ENCODE results near the gene CCL18.
"Not testable (repeated sequence)": the region's sequence is repeated elsewhere in the genome, so short reads cannot be mapped to it uniquely, and the experiment has no call there.

DNA sequence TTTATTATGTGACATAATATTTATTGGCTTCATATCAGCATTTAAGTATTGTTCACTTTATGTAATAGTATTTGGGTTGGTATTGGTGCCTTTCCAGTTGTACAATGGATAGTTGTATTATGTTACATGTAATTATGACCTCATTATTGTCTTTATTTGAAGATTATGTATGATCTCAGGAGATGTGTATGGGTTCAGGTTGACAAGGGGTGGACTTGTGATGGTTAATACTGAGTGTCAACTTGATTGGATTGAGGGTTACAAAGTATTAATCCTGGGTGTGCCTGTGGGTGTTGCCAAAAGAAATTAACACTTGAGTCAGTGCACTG lies 51.5 kb downstream of the CCL18 start:
- TF ChIP-seq SUZ12 (IDR thresholded peaks at IDR 0.05; ENCODE audit: extremely low read depth, insufficient read depth, insufficient read length); ZNF274 (IDR thresholded peaks at IDR 0.05; ENCODE audit: low read depth, low read length); YY1 (IDR thresholded peaks at IDR 0.05; ENCODE audit: insufficient read depth, insufficient read length): not testable (repeated sequence)
